Measurements from ENCODE around the gene POLR3GL.

Gene POLR3GL

GRCh38 chr1:145935708-145936107 is 28.8 kb upstream of the POLR3GL start:
- no peak for TF ChIP-seq POLR2A (IDR thresholded peaks at IDR 0.05; ENCODE audit: low read depth, low read length)
- DNase-seq (ENCODE audit: insufficient read length, low spot score), result no peak
- no peak for FAIRE-seq

GRCh38 chr1:145936247-145936646 is 28.2 kb upstream of the POLR3GL start:
- no peak for DNase-seq (ENCODE audit: insufficient read length, low spot score)
- no peak for FAIRE-seq
- TF ChIP-seq POLR2A (IDR thresholded peaks at IDR 0.05; ENCODE audit: low read depth, low read length), result no peak

- no peak for TF ChIP-seq POLR2A (IDR thresholded peaks at IDR 0.05; ENCODE audit: low read depth, low read length)
- no peak for FAIRE-seq
- no peak for DNase-seq (ENCODE audit: insufficient read length, low spot score)
These were observed 27.1 kb upstream of the POLR3GL start for GRCh38 chr1:145937436-145937835.

- no peak for TF ChIP-seq POLR2A (IDR thresholded peaks at IDR 0.05; ENCODE audit: low read depth, low read length)
- FAIRE-seq, result no peak
These were observed 22.1 kb upstream of the POLR3GL start for GRCh38 chr1:145942405-145942804.

GRCh38 chr1:145942871-145943270 is 21.6 kb upstream of the POLR3GL start:
- no peak for TF ChIP-seq POLR2A (IDR thresholded peaks at IDR 0.05; ENCODE audit: low read depth, low read length)
- FAIRE-seq (no peak), DNase-seq (ENCODE audit: insufficient read length, low spot score) (no peak)

More at GRCh38 chr1:145942405-145942804, 22.1 kb upstream of the POLR3GL start:
- no peak for DNase-seq (ENCODE audit: insufficient read length, low spot score)

- FAIRE-seq (no peak), DNase-seq (ENCODE audit: insufficient read length, low spot score) (no peak)
- no peak for TF ChIP-seq POLR2A (IDR thresholded peaks at IDR 0.05; ENCODE audit: low read depth, low read length)
These were observed 20.0 kb upstream of the POLR3GL start for GRCh38 chr1:145944532-145944931.

GRCh38 chr1:145946477-145946986 is 18.0 kb upstream of the POLR3GL start:
- FAIRE-seq, result no peak
- DNase-seq (ENCODE audit: insufficient read length, low spot score), result no peak
- TF ChIP-seq POLR2A (IDR thresholded peaks at IDR 0.05; ENCODE audit: low read depth, low read length), result no peak

- FAIRE-seq, result no peak
- no peak for TF ChIP-seq POLR2A (IDR thresholded peaks at IDR 0.05; ENCODE audit: low read depth, low read length)
- DNase-seq (ENCODE audit: insufficient read length, low spot score), result no peak
These were observed 16.9 kb upstream of the POLR3GL start for GRCh38 chr1:145947551-145947950.

- no peak for TF ChIP-seq POLR2A (IDR thresholded peaks at IDR 0.05; ENCODE audit: low read depth, low read length)
- FAIRE-seq, result no peak
- DNase-seq (ENCODE audit: insufficient read length, low spot score), result no peak
These were observed 15.3 kb upstream of the POLR3GL start for GRCh38 chr1:145949219-145949618.

- no peak for DNase-seq (ENCODE audit: insufficient read length, low spot score)
- TF ChIP-seq POLR2A (IDR thresholded peaks at IDR 0.05; ENCODE audit: low read depth, low read length), result no peak
- no peak for FAIRE-seq
These were observed 13.0 kb upstream of the POLR3GL start for GRCh38 chr1:145951526-145951925.

- TF ChIP-seq POLR2A (IDR thresholded peaks at IDR 0.05; ENCODE audit: low read depth, low read length), result no peak
- no peak for FAIRE-seq
- no peak for DNase-seq (ENCODE audit: insufficient read length, low spot score)
These were observed 11.6 kb upstream of the POLR3GL start for GRCh38 chr1:145952903-145953302.

GRCh38 chr1:145953861-145954260 is 10.6 kb upstream of the POLR3GL start:
- no peak for TF ChIP-seq POLR2A (IDR thresholded peaks at IDR 0.05; ENCODE audit: low read depth, low read length)
- FAIRE-seq, result no peak

GRCh38 chr1:145955436-145955835 is 9.1 kb upstream of the POLR3GL start:
- TF ChIP-seq POLR2A (IDR thresholded peaks at IDR 0.05; ENCODE audit: low read depth, low read length), result no peak
- no peak for FAIRE-seq
- no peak for DNase-seq (ENCODE audit: insufficient read length, low spot score)

More at GRCh38 chr1:145953861-145954260, 10.6 kb upstream of the POLR3GL start:
- DNase-seq (ENCODE audit: insufficient read length, low spot score), result no peak

GRCh38 chr1:145956361-145956760 is 8.1 kb upstream of the POLR3GL start:
- no peak for DNase-seq (ENCODE audit: insufficient read length, low spot score)
- TF ChIP-seq POLR2A (IDR thresholded peaks at IDR 0.05; ENCODE audit: low read depth, low read length), result no peak
- FAIRE-seq, result no peak

GRCh38 chr1:145956781-145957442 is 7.6 kb upstream of the POLR3GL start:
- DNase-seq (ENCODE audit: insufficient read length, low spot score), result no peak
- TF ChIP-seq POLR2A (IDR thresholded peaks at IDR 0.05; ENCODE audit: low read depth, low read length), result no peak
- FAIRE-seq, result no peak

Measured in H54 (cell line).